Erythroblast (primary cell): ENCODE measurements around the gene PIANP.

Source experiments
- GATA1 ChIP-seq: IDR thresholded peaks from 2 replicates; pipeline ENCODE4 v1.6.1; 2011; ENCODE audit warnings: low read depth, mild to moderate bottlenecking, control low read depth, low read length, moderate library complexity
- POLR2A ChIP-seq: IDR thresholded peaks from 2 replicates; pipeline ENCODE4 v1.6.1; 2011; ENCODE audit warnings: mild to moderate bottlenecking, low read length

DNA sequence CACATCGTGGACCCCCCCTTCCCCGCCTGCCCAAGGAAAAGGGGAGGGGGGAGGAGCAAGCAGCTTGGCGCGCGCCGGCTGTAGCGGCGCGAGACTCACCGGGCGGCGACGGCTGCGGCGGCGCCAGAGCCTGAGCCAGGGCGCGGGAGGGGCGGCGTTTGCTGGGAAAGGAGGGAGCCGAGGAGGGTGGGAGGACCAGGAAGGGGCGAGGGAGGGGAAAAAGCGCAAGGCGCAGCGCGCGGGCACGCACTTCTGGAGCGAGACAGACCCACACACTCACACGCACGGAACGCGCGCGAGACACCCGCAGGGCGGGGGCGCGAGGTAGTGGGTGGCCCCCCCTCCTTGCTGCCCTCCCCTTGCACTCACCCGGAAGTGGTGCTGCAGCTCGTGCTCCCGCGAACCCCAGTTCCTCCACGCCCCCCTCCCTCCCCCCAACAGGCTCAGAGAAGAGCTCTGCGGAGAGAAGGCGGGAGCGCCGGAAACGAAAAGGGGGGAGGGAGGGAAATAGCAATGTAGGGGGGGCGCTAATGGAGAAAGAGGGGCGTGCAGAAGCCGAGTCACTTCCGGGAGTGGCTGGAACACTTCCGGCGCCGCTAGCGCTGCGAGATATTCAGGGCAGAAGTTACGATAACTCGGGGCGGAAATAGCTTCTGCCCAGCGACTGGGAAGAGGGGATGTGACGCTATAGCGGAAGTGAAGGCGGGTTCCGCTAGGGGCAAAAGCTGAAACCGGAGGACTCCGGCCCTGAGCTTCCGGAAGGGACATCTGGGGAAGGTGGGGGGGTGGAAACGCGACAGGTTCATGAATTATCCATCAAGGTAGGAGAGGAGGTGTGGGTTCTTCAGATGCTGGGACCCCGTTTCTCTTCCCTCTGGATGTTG lies 11.4 kb downstream of the PIANP start, which contains the start of gene ZNF384:
- TF ChIP-seq POLR2A, result peak; percentile 92
- TF ChIP-seq GATA1, result no peak
